HS-27A (cell line): ENCODE data around the gene ADGRD2.
"Not testable (repeated sequence)": the region's sequence is repeated elsewhere in the genome, so short reads cannot be mapped to it uniquely, and the experiment has no call there.

ENCODE experiments used
- DNase-seq: peaks from one replicate; pipeline ENCODE4 v3.0.0-alpha.2; 2012; ENCODE audit warnings: low read depth, missing footprints

Gene ADGRD2, protein sequence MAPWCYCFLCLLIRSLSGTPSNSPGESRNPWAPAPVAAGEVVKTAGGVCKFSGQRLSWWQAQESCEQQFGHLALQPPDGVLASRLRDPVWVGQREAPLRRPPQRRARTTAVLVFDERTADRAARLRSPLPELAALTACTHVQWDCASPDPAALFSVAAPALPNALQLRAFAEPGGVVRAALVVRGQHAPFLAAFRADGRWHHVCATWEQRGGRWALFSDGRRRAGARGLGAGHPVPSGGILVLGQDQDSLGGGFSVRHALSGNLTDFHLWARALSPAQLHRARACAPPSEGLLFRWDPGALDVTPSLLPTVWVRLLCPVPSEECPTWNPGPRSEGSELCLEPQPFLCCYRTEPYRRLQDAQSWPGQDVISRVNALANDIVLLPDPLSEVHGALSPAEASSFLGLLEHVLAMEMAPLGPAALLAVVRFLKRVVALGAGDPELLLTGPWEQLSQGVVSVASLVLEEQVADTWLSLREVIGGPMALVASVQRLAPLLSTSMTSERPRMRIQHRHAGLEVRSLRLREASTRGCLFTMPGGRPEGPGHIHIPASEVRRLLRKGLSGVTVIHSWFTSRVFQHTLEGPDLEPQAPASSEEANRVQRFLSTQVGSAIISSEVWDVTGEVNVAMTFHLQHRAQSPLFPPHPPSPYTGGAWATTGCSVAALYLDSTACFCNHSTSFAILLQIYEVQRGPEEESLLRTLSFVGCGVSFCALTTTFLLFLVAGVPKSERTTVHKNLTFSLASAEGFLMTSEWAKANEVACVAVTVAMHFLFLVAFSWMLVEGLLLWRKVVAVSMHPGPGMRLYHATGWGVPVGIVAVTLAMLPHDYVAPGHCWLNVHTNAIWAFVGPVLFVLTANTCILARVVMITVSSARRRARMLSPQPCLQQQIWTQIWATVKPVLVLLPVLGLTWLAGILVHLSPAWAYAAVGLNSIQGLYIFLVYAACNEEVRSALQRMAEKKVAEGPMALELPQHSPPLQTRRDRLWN

DNA sequence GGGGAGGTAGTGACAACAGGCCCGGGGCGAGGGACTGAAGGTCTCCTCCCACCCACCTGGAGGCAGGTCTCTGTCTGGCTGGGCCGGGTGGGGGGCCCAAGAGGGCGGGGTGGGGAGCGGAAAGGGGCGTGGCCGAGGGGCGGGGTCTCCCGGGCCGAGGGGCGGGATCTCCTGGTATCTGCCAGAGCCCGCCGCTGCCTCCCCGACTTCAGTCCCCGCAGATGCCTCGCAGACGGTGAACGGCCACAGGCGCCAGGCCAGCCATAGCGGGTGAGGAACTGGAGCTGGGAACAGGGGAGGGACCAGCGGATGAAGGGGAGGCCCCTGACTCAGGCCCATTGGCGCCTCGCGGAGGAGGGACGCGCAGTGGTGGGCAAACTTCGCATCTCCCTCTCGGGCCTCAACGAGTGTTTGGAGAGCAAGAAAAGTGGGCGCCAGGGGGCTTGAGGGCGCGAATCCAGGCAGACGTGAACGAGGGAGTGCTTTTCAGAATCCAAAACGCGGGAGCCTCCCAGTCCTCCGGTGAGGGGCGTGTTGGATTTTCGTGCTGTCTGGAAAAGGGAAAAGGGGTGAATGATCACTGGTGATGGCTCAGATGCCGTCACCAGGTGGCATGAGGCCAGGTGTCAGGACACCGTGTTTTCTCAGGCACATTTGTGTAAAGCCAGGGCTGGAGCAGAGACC is at the start of gene ADGRD2:
Gene ADGRD2, plus strand, starts transcription at position 211 of the 684 bp plus-strand sequence. CDS start 1,216 bp downstream, outside the sequence.
- DNase-seq = no peak

- no peak for DNase-seq
Measured at GRCh38 chr9:124403246-124403645, 47.0 kb upstream of the ADGRD2 start.

- DNase-seq = no peak
Measured at GRCh38 chr9:124409410-124409809, 40.8 kb upstream of the ADGRD2 start.

- no peak for DNase-seq
Measured at GRCh38 chr9:124410321-124410913, 39.8 kb upstream of the ADGRD2 start.

- DNase-seq = no peak
Measured at GRCh38 chr9:124411514-124412227, 38.6 kb upstream of the ADGRD2 start.

DNA sequence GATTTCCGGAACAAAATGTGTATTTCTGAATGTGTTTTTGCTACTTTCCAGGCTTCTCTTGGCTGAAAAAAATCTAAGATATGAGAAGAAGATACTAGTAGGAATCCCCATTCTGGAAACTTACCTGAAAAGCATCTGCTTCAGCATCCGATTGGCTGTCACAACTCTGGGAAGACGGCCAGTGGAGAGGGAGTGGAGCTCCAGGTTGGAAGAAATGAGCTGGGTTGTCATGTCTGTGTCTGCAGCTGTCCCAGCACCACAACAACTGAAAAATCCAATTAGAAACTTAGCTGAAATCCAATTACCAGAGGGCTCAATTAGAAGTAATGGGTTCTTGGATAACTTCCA is 38.0 kb upstream of the ADGRD2 start:
- DNase-seq = no peak

GRCh38 chr9:124414612-124415011 is 35.6 kb upstream of the ADGRD2 start:
- DNase-seq = no peak

GRCh38 chr9:124415102-124415851 is 35.0 kb upstream of the ADGRD2 start, which contains the start of gene PSMB7:
PSMB7 (minus strand) TSS chr9:124415442; CDS start chr9:124415425, 17 bp downstream.
- DNase-seq = peak; percentile 62

GRCh38 chr9:124415852-124416484 is 34.3 kb upstream of the ADGRD2 start:
- DNase-seq = no peak

DNA sequence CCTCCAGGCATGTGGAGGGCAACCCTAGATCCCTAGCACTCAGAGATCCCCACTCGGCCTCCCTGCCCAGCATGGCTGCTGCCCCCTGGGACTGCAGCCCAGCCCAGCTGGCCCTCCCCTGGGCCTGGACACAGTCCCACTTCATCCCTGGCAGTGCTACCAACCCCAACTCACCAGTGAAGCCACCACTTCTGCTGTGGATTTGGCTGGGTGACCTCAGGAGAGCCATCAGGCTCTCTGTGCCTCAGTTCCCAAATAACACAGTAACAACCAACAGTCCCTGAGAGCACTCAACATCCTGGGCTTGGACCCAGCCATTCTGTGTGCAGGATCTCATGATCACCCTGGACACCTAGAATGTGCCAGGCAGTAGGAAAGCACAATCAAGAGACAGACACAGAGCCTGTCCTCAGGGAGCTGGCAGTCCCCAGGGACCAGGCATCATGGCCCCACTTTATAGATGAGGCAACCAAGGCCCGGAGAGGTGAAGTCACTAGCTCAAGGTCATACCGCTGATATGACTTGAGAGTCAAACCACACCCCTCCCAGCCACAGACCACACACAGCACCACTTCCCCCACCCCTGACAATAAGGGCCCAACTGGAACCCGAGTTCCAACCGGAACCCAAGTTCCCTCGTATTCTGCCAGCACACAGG is 30.3 kb upstream of the ADGRD2 start:
- DNase-seq = no peak

GRCh38 chr9:124420991-124421543 is 29.2 kb upstream of the ADGRD2 start:
- DNase-seq = no peak

GRCh38 chr9:124423155-124423554 is 27.1 kb upstream of the ADGRD2 start:
- DNase-seq = no peak

DNA sequence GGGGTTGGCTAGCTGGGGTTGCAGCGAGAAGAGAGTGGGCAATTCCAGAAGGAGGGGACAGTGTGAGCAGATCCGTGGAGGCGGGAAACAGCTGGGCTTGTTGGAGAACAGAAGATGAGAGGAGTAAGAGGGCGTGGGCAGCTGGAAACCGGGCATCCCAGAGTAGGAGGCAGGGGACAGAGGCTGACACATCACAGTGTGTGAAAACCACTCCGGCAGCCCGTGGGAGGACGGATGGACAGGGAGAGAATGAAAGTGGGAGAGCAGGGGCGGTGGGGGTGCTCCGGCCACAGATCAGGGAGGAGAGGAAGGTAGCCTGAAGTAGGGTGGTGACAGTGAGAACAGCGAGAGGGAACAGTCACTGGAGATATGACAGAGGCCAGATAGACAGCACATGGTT is 26.7 kb upstream of the ADGRD2 start:
- DNase-seq = no peak

DNA sequence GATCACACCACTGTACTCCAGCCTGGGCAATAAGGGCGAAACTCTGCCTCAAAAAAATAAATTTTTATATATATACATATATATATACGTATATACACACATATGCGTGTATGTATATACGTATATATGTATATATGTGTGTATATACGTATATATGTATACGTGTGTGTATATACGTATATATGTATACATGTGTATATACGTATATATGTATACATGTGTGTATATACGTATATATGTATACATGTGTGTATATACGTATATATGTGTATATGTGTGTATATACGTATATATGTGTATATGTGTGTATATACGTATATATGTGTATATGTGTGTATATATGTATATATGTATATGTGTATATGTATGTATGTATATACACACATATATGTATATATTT is 24.5 kb upstream of the ADGRD2 start:
- not testable (repeated sequence) for DNase-seq

DNA sequence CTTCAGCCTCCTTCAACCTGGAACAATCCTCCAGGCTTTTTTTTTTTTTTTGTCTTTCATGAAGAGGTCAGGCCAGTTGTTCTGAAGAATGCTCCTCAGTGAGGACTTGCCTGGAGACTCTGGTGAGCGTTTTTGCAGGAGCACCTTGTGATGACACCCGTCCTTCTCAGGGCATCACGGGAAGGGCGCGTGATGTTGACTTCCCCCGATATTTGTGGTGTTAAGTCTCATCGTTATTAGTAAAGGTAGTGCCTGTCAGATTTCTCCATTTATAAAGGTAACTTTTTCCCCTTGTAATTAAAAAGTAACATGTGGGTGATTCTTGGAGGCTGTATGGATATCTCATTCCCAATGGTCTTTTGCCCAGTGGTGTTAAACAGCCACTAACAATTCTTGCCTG is 23.9 kb upstream of the ADGRD2 start:
- no peak for DNase-seq

- DNase-seq = no peak
Measured at GRCh38 chr9:124427281-124427680, 23.0 kb upstream of the ADGRD2 start.

DNA sequence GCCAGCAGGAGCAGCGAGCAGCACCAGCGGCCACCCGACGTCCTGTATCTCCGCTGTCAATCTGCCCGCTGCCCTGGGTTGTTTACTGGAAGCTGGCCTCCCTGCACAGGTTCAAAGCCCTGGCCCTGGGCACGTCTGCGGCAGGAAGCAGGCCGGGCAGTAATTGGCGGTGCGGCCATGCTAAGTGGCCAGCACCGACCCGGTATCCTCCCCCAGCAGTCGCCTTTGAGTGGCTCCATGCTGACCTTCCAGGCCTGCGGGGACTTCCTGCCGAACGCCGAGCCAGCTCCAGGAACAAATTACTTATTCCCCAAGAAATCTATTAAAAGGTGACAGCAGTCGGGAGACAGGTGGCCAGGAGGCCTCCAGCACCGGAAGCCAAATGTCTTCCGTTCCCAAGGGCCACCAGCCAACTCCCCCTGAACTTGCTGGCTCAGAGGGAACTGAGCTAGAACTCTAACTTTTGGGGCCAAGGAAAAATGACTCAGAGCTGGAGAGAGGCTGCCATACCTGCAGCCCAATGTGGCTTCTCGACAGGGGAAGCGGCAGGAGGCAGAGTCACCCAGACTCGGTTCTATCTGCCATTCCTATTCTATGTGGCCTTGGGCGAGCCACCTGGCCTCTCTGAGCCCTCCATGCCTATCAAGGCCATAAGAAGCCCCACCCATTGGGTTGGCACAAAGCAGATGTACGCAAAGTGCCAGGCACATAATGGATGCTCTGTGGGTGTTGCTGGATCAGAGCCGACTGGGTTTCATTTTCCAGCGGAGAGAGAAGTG is 21.3 kb upstream of the ADGRD2 start:
- DNase-seq = no peak

- no peak for DNase-seq
Measured at GRCh38 chr9:124429530-124429867, 20.8 kb upstream of the ADGRD2 start.
